GM18867 (cell line): ENCODE results near the gene GOLIM4.
"Not testable (repeated sequence)": the region's sequence is repeated elsewhere in the genome, so short reads cannot be mapped to it uniquely, and the experiment has no call there.

Experiments used
- ATAC-seq: cut with Tn5 transposase; IDR thresholded peaks from one replicate; pipeline ENCODE4 v1.9.1; 2021; ENCODE audit warnings: mild to moderate bottlenecking, moderate library complexity; ENCODE audit not compliant: unreplicated experiment

GOLIM4 gene

DNA sequence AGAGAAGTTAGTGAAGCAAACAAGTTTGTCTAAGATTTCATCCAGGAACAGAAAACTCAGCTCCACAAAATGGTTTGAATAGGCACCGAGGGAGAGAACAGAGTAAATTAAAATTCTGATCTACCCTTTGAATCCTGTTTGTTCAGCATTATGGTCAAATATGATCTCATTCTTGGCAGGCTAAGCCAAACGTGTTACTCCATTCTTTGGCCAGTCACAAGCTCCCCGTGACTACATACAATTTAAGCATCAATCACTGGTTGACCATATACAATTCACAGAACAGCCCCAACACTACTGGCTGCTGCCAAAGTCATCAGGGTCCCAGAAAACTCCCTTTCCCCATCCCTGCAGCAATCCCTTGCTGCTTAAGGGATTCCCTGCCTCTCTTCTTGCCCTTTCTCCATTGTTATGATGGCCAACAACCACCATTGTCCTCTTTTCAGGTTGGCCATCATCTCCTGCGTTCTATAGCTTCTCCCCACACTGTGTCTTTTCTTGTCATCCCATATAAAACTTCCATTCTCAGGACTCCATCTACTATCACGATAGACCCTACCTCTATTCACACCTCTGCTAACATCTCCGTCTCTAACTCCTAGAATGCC, 46.3 kb downstream of the GOLIM4 start:
- ATAC-seq: no peak

DNA sequence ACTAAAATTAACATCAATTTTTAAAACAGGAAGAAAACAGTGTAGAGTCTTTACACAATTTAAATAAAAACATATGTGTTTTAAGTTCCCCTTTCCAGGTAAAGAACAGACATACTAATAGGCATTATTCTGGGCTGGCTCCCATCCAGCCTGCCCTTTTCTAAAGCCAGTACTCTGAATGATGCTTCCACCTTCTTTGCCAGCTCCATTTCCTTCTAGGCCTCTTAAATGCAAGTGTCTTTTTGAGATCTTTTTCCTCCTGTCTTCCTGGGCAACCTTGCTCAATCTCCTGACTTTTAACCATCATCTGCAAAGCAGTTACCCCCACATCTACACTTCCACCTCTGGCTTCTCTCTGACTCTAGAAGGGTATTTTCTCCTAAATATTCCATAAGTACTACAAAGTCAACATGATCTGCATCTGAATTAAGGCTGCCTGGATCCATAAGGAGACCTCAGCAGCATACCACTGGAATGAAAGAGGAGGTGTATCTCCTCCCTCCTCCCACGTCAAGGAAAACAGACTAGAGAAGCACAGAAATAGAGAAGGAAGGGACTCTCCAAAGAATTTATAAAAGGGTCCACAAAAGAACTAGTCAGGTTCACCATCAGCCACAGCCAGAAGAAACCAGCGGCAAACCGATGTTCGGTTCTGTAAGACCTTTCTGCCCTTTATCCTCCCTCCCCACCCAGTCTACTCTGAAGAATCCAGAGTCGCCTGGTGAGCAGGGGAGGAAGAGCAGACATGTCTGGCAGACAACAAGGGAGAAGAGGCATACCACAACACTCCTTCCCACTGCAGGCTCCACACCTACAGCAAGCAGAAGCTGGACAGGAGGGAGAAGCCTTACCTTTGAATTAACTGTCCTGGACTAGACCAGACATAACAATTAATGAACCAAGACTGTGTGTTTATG, 47.1 kb downstream of the GOLIM4 start:
- no peak for ATAC-seq

DNA sequence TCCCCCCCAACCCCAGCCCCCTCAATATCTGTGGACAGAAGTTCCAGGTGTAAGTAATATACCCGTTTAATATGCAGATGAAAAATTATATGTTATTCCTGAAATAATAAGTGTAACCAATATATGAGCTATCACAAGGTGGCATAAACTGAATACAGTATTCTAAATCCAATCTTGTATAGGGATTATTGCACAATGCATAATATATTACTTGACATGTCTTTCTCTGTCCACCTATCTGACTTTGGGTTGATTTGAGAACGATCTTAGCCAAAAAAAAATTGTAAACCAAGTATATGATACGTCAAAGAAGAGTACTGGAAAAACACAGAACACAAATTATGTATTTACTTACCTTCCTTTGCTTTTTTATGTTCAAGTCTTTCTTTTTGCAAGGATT, 47.8 kb downstream of the GOLIM4 start:
- no peak for ATAC-seq

GRCh38 chr3:168047190-168047795, 48.4 kb downstream of the GOLIM4 start:
- peak; percentile 69 for ATAC-seq

DNA sequence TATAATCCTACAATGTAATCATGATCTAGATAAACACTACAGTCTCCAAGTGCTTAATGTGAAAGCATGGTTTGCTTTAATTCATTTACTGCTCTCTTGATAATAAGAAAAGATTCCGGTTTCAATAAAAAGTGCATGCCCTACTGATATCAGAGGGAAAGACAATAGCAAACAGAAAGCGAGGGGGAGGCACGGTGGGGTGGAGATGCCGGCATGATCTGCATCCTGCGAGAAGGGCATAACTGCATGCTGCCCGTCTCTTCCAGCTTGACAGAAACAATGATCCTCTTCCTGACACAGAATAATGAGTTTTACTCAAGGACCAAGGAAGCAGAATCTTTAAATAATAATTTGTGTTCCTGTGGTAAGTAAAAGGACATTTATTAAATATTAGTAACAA, 51.7 kb downstream of the GOLIM4 start:
- ATAC-seq: no peak

GRCh38 chr3:168040607-168041208, 55.0 kb downstream of the GOLIM4 start:
- peak; percentile 81 for ATAC-seq

- ATAC-seq: no peak
Measured at GRCh38 chr3:168037020-168037419, 58.7 kb downstream of the GOLIM4 start.

GRCh38 chr3:168036619-168037018, 59.1 kb downstream of the GOLIM4 start:
- ATAC-seq: no peak

DNA sequence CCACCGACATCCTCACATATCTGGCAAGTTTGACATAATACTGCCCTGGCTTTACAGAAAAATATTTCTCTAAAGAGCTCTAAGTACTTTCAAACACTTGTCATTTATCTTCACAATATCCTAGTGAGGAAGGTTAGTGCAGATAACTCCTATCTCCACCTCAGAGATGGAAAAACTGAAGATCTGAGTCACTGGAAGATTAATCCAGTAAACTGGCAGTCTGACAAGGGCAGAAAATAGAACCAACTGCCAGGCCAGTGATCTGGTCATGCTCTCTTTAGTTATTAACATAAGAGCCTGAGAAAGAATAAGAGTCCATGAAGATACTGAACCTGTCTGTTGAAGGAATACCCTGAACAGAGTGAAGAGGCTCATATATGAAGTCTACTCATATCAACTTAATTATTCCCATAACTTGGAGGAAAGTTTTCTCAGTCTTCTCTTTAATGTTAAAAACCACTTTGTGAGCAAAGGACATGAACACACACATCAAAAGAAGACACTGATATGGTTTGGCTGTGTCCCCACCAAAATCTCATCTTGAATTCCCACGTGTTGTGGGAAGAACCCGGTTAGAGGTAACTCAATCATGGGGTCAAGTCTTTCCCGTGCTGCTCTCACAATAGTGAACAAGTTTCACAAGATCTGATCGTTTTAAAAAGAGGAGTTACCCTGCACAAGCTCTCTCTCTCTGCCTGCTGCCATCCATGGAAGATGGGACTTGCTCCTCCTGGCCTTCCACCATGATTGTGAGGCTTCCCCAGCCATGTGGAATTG, 61.4 kb downstream of the GOLIM4 start:
- no peak for ATAC-seq

GRCh38 chr3:168030577-168030976, 65.1 kb downstream of the GOLIM4 start:
- ATAC-seq: no peak

DNA sequence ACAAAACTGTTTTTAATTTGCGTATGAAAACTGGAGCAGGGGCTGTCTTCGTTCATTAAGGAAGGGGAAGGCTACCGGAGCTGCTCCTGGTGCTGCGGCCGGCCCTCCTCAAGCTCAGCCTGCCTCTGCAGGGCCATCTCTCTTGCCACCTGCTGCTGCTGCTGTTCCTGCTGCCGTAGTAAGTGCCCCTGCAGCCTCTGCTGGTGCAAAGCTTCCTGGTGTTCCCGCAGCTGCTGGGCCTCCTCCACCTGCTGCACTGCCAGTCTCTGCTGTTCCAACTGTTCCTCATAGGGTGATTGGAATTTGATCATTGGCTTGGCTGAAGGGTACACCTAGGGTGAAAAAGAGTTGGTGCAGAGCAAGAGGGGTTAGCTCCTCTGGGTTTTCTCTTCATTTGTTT, 66.0 kb downstream of the GOLIM4 start:
- no peak for ATAC-seq

DNA sequence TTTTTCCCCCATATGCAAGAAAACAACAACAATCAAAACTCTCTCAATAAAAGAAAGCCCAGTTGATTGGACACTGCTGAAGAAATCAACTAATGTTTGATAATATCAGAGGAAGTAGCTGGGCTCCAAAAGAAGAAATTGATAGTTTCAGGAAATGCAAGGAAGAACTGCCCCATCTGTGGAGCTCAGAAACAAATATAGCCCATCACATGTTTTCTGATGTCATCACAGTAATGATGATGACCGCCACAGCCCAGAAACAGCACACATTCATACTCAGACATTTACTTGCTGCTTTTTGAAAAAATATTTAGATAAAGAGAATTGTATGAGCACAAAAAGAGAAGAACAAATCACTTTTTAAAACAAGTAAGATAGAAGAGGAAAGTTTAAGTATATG, 67.6 kb downstream of the GOLIM4 start:
- ATAC-seq: no peak

DNA sequence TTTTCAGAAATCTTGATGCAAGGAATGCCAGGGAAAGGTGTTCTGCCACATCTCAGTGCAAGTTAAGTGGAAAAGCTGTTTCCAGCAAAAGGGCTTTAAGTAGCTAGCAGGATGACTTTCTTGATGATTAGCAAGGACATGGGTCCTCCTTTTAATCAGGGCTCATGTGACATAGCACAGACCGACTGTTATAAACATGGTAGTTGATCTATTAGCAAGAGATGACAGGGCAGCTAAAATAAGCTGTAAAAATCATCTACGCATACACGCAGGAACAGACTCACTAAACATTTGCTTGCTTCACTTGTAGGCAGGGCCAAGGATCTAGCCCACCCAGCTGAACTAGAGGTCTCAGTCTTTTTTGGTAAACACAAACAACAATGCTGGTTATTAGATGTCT, 69.0 kb downstream of the GOLIM4 start:
- ATAC-seq: no peak

DNA sequence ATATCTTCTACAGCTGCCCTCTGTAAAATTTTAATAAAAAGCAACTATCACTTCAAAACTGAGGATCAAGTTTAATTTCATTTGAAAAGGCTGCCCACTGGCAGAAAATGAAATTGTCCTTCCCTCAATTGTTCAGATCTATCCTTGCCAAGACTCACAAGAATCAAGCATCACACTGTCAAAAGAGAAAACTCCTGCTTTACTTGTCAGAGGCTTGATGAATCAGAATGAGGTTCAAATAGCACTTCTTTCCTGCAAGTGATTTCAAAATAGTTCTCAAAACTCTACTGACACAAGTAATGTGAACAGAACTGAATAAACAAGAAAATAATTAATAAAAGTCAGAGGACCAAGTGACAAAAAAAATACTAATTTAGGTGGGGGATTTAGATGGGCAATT, 70.6 kb downstream of the GOLIM4 start:
- no peak for ATAC-seq

- no peak for ATAC-seq
Measured at GRCh38 chr3:168024537-168024941, 71.2 kb downstream of the GOLIM4 start.

GRCh38 chr3:168021737-168022450, 73.8 kb downstream of the GOLIM4 start:
- no peak for ATAC-seq

DNA sequence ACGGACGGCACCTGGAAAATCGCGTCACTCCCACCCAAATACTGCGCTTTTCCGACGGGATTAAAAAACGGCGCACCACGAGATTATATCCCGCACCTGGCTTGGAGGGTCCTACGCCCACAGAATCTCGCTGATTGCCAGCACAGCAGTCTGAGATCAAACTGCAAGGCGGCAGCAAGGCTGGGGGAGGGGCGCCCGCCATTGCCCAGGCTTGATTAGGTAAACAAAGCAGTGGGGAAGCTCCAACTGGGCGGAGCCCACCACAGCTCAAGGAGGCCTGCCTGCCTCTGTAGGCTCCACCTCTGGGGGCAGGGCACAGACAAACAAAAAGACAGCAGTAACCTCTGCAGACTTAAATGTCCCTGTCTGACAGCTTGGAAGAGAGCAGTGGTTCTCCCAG, 84.4 kb downstream of the GOLIM4 start:
- ATAC-seq: not testable (repeated sequence)

DNA sequence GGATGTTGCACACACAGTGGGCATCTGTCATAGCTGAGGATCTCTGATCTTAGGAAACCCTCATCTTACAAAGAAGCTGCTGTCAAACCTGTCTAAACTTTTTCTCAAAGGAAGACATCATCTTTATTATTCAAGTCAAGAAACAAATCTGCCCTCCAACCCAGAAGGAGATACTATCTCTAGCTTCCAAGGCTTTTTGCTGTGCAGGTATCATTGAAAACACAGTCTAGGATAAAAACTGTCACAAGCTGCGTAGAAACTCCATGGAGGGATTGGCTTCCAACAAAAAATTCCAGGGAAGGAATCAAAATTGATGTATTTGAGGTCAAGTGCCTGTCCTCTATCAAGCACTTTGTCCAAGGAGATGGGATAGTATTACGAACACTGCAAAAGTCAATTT, 89.1 kb downstream of the GOLIM4 start:
- ATAC-seq: no peak

DNA sequence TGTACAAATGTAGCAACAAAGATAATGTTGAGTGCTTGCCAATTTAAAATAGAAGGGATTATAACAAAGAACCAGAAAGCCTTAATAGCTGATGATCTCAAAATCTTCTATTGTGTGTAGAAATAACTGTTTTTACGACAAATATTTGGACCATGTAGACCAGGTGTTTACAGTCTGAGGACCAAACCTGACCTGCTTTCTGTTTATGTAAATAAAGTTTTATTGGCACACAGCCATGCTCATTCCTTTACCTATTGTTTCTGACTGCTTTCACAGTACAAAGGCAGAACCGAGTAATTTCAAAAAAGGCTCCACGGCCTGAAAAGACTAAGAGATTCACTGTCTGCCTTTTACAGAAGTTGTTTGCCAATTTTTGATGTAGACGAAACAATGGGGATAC, 91.8 kb downstream of the GOLIM4 start:
- ATAC-seq: no peak

- ATAC-seq: no peak
Measured at GRCh38 chr3:168002786-168003368, 92.8 kb downstream of the GOLIM4 start.
